H9 (cell line): Measurements from ENCODE around the gene FAM20A. TPM values are rescaled to one million over a fixed set of nuclear protein-coding genes. Genes with fewer than 3 reads are reported as not detected.

Experiments
- DNase-seq: peaks from one replicate; pipeline ENCODE4 v3.0.0-alpha.2; 2017
- H2AFZ ChIP-seq: one replicate; pipeline ENCODE4 v1.6.1; 2013; ENCODE audit warnings: mild to moderate bottlenecking, low read length, control low read depth, moderate library complexity
- H2AK5ac ChIP-seq: 2 replicates; pipeline ENCODE4 v1.6.1; 2013; ENCODE audit warnings: low read length, control low read depth, mixed read lengths; ENCODE audit not compliant: insufficient read length
- H2BK120ac ChIP-seq: one replicate; pipeline ENCODE4 v1.6.1; 2013; ENCODE audit warnings: low read depth, mild to moderate bottlenecking, low read length, control low read depth, inconsistent platforms; ENCODE audit not compliant: poor library complexity, severe bottlenecking
- H2BK12ac ChIP-seq: 2 replicates; pipeline ENCODE4 v1.6.1; 2013; ENCODE audit warnings: low read length, control low read depth, mixed read lengths, low read depth; ENCODE audit not compliant: insufficient read length
- H2BK15ac ChIP-seq: 2 replicates; pipeline ENCODE4 v1.6.1; 2013; ENCODE audit warnings: low read depth, low read length, control low read depth
- H2BK20ac ChIP-seq: one replicate; pipeline ENCODE4 v1.6.1; 2013; ENCODE audit warnings: low read depth, mild to moderate bottlenecking, low read length, control low read depth, inconsistent platforms; ENCODE audit not compliant: poor library complexity, severe bottlenecking
- H2BK5ac ChIP-seq: 2 replicates; pipeline ENCODE4 v1.6.1; 2013; ENCODE audit warnings: low read length, control low read depth, mixed read lengths; ENCODE audit not compliant: insufficient read length
- H3K14ac ChIP-seq: 2 replicates; pipeline ENCODE4 v1.6.1; 2013; ENCODE audit warnings: low read length, control low read depth; ENCODE audit not compliant: insufficient read depth
- H3K18ac ChIP-seq: 2 replicates; pipeline ENCODE4 v1.6.1; 2013; ENCODE audit warnings: low read depth, mild to moderate bottlenecking, mixed read lengths, low read length, control low read depth; ENCODE audit not compliant: insufficient read length
- H3K23ac ChIP-seq: 2 replicates; pipeline ENCODE4 v1.6.1; 2013; ENCODE audit warnings: low read length, control low read depth, mixed read lengths, low read depth; ENCODE audit not compliant: insufficient read length
- H3K23me2 ChIP-seq: 2 replicates; pipeline ENCODE4 v1.6.1; 2013; ENCODE audit warnings: low read depth, mild to moderate bottlenecking, mixed read lengths, low read length, control low read depth; ENCODE audit not compliant: insufficient read length, poor library complexity, severe bottlenecking
- H3K27ac ChIP-seq: 2 replicates; pipeline ENCODE4 v1.5.1; 2013; ENCODE audit warnings: low read length, control low read depth, mixed read lengths, low read depth; ENCODE audit not compliant: insufficient read length
- H3K27me3 ChIP-seq: 2 replicates; pipeline ENCODE4 v1.6.1; 2013; ENCODE audit warnings: low read length, control low read depth, inconsistent platforms; ENCODE audit not compliant: insufficient read depth
- H3K4ac ChIP-seq: 2 replicates; pipeline ENCODE4 v1.6.1; 2013; ENCODE audit warnings: low read depth, mild to moderate bottlenecking, control low read depth, inconsistent platforms, low read length, moderate library complexity
- H3K4me1 ChIP-seq: 2 replicates; pipeline ENCODE4 v1.6.1; 2013; ENCODE audit warnings: low read length, control low read depth, inconsistent platforms; ENCODE audit not compliant: insufficient read depth
- H3K4me2 ChIP-seq: 2 replicates; pipeline ENCODE4 v1.6.1; 2013; ENCODE audit warnings: low read length, control low read depth, mixed read lengths; ENCODE audit not compliant: insufficient read length, insufficient read depth
- H3K56ac ChIP-seq: 2 replicates; pipeline ENCODE4 v1.6.1; 2013; ENCODE audit warnings: low read depth, mild to moderate bottlenecking, mixed read lengths, low read length, control low read depth; ENCODE audit not compliant: insufficient read length
- H3K79me1 ChIP-seq: 2 replicates; pipeline ENCODE4 v1.6.1; 2013; ENCODE audit warnings: low read depth, mild to moderate bottlenecking, moderate library complexity, low read length, control low read depth, inconsistent platforms; ENCODE audit not compliant: insufficient read depth, poor library complexity, severe bottlenecking
- H3K79me2 ChIP-seq: 2 replicates; pipeline ENCODE4 v1.6.1; 2013; ENCODE audit warnings: low read length, control low read depth, inconsistent platforms; ENCODE audit not compliant: insufficient read depth
- H3K9ac ChIP-seq: 2 replicates; pipeline ENCODE4 v1.6.1; 2013; ENCODE audit warnings: low read length, control low read depth, mixed read lengths; ENCODE audit not compliant: insufficient read length; ENCODE audit errors: extremely low read depth
- H3K9me3 ChIP-seq: one replicate; pipeline ENCODE4 v1.6.1; 2013; ENCODE audit warnings: low read depth, low read length, inconsistent platforms; ENCODE audit not compliant: control insufficient read depth
- H3T11ph ChIP-seq: one replicate; pipeline ENCODE4 v1.6.1; 2013; ENCODE audit warnings: mild to moderate bottlenecking, low read length, control low read depth, inconsistent platforms
- H4K20me1 ChIP-seq: one replicate; pipeline ENCODE4 v1.6.1; 2013; ENCODE audit not compliant: control insufficient read depth, insufficient read length, insufficient read depth
- H4K5ac ChIP-seq: 2 replicates; pipeline ENCODE4 v1.6.1; 2013; ENCODE audit warnings: low read depth, mild to moderate bottlenecking, mixed read lengths, low read length, control low read depth; ENCODE audit not compliant: insufficient read length
- H4K8ac ChIP-seq: replicated peaks from 2 replicates; pipeline ENCODE4 v1.6.1; 2013; ENCODE audit warnings: low read length, control low read depth, mixed read lengths, low read depth; ENCODE audit not compliant: insufficient read length
- H4K91ac ChIP-seq: 2 replicates; pipeline ENCODE4 v1.6.1; 2013; ENCODE audit warnings: low read depth, mild to moderate bottlenecking, moderate library complexity, mixed read lengths, low read length, control low read depth; ENCODE audit not compliant: insufficient read length
- H3K27ac Mint-ChIP-seq, 3 experiments: 2 replicates in 2 of 3; 3 replicates in 1 of 3; pipeline ENCODE4 v1.8.0; 2020 to 2021; ENCODE audit warnings: mixed read lengths in 3 of 3, mild to moderate bottlenecking in 1 of 3, moderate library complexity in 1 of 3
- H3K27me3 Mint-ChIP-seq: 2 replicates; pipeline ENCODE4 v1.8.0; 2021; ENCODE audit warnings: low read depth, mild to moderate bottlenecking, moderate library complexity, mixed read lengths
- H3K36me3 Mint-ChIP-seq, 3 experiments: 2 replicates in 2 of 3; 3 replicates in 1 of 3; pipeline ENCODE4 v1.8.0; 2020 to 2021; ENCODE audit warnings: low read depth in 3 of 3, mixed read lengths in 3 of 3; ENCODE audit not compliant: insufficient read depth in 1 of 3
- H3K4me1 Mint-ChIP-seq, 2 experiments: 2 replicates each; pipeline ENCODE4 v1.8.0; 2020; ENCODE audit warnings: mixed read lengths in 2 of 2
- H3K4me3 Mint-ChIP-seq, 2 experiments: 2 replicates in 1 of 2; 3 replicates in 1 of 2; pipeline ENCODE4 v1.8.0; 2020 to 2021; ENCODE audit warnings: mild to moderate bottlenecking in 2 of 2, mixed read lengths in 2 of 2, moderate library complexity in 1 of 2
- H3K9me3 Mint-ChIP-seq, 2 experiments: 2 replicates in 1 of 2; 3 replicates in 1 of 2; pipeline ENCODE4 v1.8.0; 2020; ENCODE audit warnings: mild to moderate bottlenecking in 2 of 2, mixed read lengths in 2 of 2, moderate library complexity in 1 of 2
- total RNA-seq: library from RNA; stranded (reverse); gene quantifications from 2 replicates; pipeline ENCODE4 v1.2.1, GENCODE V29; 2021
- TF ChIP-seq, protein P1 (sequence below): fragments of 200-600 bp; sonication (generic); conservative IDR thresholded peaks from 3 replicates; pipeline ENCODE4 v1.8.0; 2021; ENCODE audit warnings: antibody characterized with exemption, mild to moderate bottlenecking

The FAM20A gene
- total RNA-seq, 1 experiment from 2014 or later, result 34.4 TPM

- peaks cover 10 to 14% of the 10 kb centered on the region in 2 experiments for H3K4me1 Mint-ChIP-seq
- no peak overlapping the region for H3K4me3 Mint-ChIP-seq
- no peak overlapping the region for H3K4ac ChIP-seq
- no peak overlapping the region for H2BK20ac ChIP-seq
- no peaks in the 10 kb centered on the region for H3K79me2 ChIP-seq
- TF ChIP-seq, protein P1, sequence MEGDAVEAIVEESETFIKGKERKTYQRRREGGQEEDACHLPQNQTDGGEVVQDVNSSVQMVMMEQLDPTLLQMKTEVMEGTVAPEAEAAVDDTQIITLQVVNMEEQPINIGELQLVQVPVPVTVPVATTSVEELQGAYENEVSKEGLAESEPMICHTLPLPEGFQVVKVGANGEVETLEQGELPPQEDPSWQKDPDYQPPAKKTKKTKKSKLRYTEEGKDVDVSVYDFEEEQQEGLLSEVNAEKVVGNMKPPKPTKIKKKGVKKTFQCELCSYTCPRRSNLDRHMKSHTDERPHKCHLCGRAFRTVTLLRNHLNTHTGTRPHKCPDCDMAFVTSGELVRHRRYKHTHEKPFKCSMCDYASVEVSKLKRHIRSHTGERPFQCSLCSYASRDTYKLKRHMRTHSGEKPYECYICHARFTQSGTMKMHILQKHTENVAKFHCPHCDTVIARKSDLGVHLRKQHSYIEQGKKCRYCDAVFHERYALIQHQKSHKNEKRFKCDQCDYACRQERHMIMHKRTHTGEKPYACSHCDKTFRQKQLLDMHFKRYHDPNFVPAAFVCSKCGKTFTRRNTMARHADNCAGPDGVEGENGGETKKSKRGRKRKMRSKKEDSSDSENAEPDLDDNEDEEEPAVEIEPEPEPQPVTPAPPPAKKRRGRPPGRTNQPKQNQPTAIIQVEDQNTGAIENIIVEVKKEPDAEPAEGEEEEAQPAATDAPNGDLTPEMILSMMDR, result no peak
- H2BK5ac ChIP-seq, result no peak overlapping the region
- no peak overlapping the region for H3K27ac Mint-ChIP-seq
- no peaks in the 10 kb centered on the region for H3K79me1 ChIP-seq
- H4K91ac ChIP-seq, result no peak overlapping the region
- H2AK5ac ChIP-seq, result no peak overlapping the region
- no peaks in the 10 kb centered on the region for H3K9me3 ChIP-seq
- H3T11ph ChIP-seq, result no peak overlapping the region
- H3K56ac ChIP-seq, result no peak overlapping the region
- H2BK12ac ChIP-seq, result no peak overlapping the region
- H4K8ac ChIP-seq, result no peak overlapping the region
- no peak overlapping the region for H3K4me2 ChIP-seq
- no peak overlapping the region for H2BK120ac ChIP-seq
- peaks cover 4% of the 10 kb centered on the region; the same call in 1 of the 2 replicates for H3K4me1 ChIP-seq
- no peak overlapping the region for H4K5ac ChIP-seq
- H4K20me1 ChIP-seq, result no peaks in the 10 kb centered on the region
- peaks cover 0 to 22% (median 4%) of the 10 kb centered on the region in 3 experiments; a peak in 3 of 7 replicates for H3K36me3 Mint-ChIP-seq
- no peak overlapping the region for H3K23ac ChIP-seq
- peaks cover 3 to 15% of the 10 kb centered on the region in 2 experiments; a peak in 4 of 5 replicates for H3K9me3 Mint-ChIP-seq
- H2BK15ac ChIP-seq, result no peak overlapping the region
- no peak overlapping the region for H3K14ac ChIP-seq
- no peak overlapping the region for H3K18ac ChIP-seq
- no peak overlapping the region for H3K27ac ChIP-seq
- H3K27me3 ChIP-seq, result no peaks in the 10 kb centered on the region
- no peak overlapping the region for H2AFZ ChIP-seq
- no peak overlapping the region for H3K9ac ChIP-seq
- no peaks in the 10 kb centered on the region for H3K27me3 Mint-ChIP-seq
- no peaks in the 10 kb centered on the region for H3K23me2 ChIP-seq
- no peak for DNase-seq
Measured at GRCh38 chr17:68616334-68616733, 15.2 kb upstream of the FAM20A start.
